Spleen (tissue), 11 donors: ENCODE data around the gene CLBA1. TPM values are rescaled to one million over a fixed set of nuclear protein-coding genes. Genes with fewer than 3 reads are reported as not detected.
A peak's percentile ranks its signal among the peaks of the same experiment; 100 is the strongest.
"Not testable (repeated sequence)": the region's sequence is repeated elsewhere in the genome, so short reads cannot be mapped to it uniquely, and the experiment has no call there.

Source experiments
- DNase-seq: peaks from one replicate; pipeline ENCODE4 v3.0.0-alpha.2; 2020
- H3K27ac ChIP-seq, 8 donors: fragments of 200-600 bp; sonication (generic) in 7 of 8; 1 replicate in 4 of 8; 2 replicates in 4 of 8; pipeline versions ENCODE4 v1.5.0 to v1.8.0; 2016 to 2021; ENCODE audit warnings: inconsistent platforms in 4 of 8, mild to moderate bottlenecking in 4 of 8, moderate library complexity in 1 of 8
- H3K27me3 ChIP-seq, 7 donors: fragments of 200-600 bp; sonication (generic) in 6 of 7; replicated peaks in 1 of 7; 1 replicate in 4 of 7; 2 replicates in 3 of 7; pipeline versions ENCODE4 v1.5.0 to v1.8.0; 2016 to 2021; ENCODE audit warnings: inconsistent platforms in 3 of 7, mild to moderate bottlenecking in 1 of 7
- H3K36me3 ChIP-seq, 6 donors: fragments of 200-600 bp; sonication (generic) in 5 of 6; 1 replicate in 4 of 6; 2 replicates in 2 of 6; pipeline versions ENCODE4 v1.5.0 to v1.8.0; 2016 to 2021; ENCODE audit warnings: inconsistent platforms in 2 of 6
- H3K4me1 ChIP-seq, 6 donors: fragments of 200-600 bp; sonication (generic) in 5 of 6; 1 replicate in 3 of 6; 2 replicates in 3 of 6; pipeline versions ENCODE4 v1.5.0 to v1.8.0; 2016 to 2021; ENCODE audit warnings: inconsistent platforms in 3 of 6
- H3K4me3 ChIP-seq, 8 donors: fragments of 200-600 bp; sonication (generic) in 7 of 8; 1 replicate in 4 of 8; 2 replicates in 4 of 8; pipeline versions ENCODE4 v1.5.0 to v1.8.0; 2016 to 2021; ENCODE audit warnings: inconsistent platforms in 4 of 8, mild to moderate bottlenecking in 4 of 8, moderate library complexity in 2 of 8
- H3K9me3 ChIP-seq, 8 donors: fragments of 200-600 bp; sonication (generic) in 7 of 8; 1 replicate in 4 of 8; 2 replicates in 4 of 8; pipeline versions ENCODE4 v1.5.0 to v1.8.0; 2016 to 2021; ENCODE audit warnings: inconsistent platforms in 4 of 8
- POLR2A ChIP-seq, 3 donors: fragments of 450-650 bp; IDR thresholded peaks; one replicate each; pipeline ENCODE4 v1.5.1; 2017; ENCODE audit warnings: antibody characterized with exemption in 3 of 3, mild to moderate bottlenecking in 1 of 3
- POLR2AphosphoS5 ChIP-seq, 3 donors: sonication (generic); formaldehyde crosslinking; IDR thresholded peaks; one replicate each; pipeline ENCODE4 v1.5.1; 2017; ENCODE audit warnings: antibody characterized with exemption in 3 of 3
- WGBS, 5 donors: extraction: QIAGEN DNeasy Blood & Tissue Kit in 3 of 5; methylation state at CpG; one replicate each; pipeline versions ENCODE4 v1.1.5 to v1.1.7; 2013 to 2018; 5-methylcytosine and 5-hydroxymethylcytosine counted together
- intact Hi-C: fragments of 100-400 bp; cut with DNase I; formaldehyde crosslinking; loops from one replicate; pipeline ENCODE4 v1.15.0; 2023; ENCODE audit warnings: low total_unique reads
- polyA plus RNA-seq, 3 donors: library from polyadenylated mRNA; stranded (reverse); fragments of 200-250 nt; gene quantifications; one replicate each; pipeline ENCODE4 v1.2.1, GENCODE V29; 2013
- total RNA-seq, 7 donors: library from RNA; depleted of rRNA in 3 of 7; stranded (reverse); fragments of >200 nt in 3 of 7; fragmentation: NEBNext Ultra II Directional in 4 of 7; extraction: Animal tissue kit (Norgen Biotek cat#: 25700) in 4 of 7; gene quantifications; one replicate each; pipeline versions ENCODE4 v1.1.0 to v1.2.1, GENCODE V29; 2016 to 2021
- TF ChIP-seq, protein P1 (sequence below), 11 experiments: fragments of 200-600 bp in 7 of 11; fragments of 450-650 bp in 4 of 11; sonication (generic) in 4 of 11; IDR thresholded peaks in 8 of 11; conservative IDR thresholded peaks in 3 of 11; 1 replicate in 7 of 11; 2 replicates in 4 of 11; pipeline versions ENCODE4 v1.4.0 to v1.8.0; 2016 to 2021; ENCODE audit warnings: antibody characterized with exemption in 11 of 11, inconsistent platforms in 4 of 11, mild to moderate bottlenecking in 1 of 11
- donor health status: healthy with polysubstance abuse.
- donor health status: DM: no; HTN: no; CAD: no; lungs with moderate emphysema.
- donor health status: DM: no; HTN: no; CAD: no.
- donor health status: Bipolar disorder and iron deficiency.
- donor health status: healthy.
- donor health status: DM: no; HTN: no; CAD: no.
- donor health status: DM: yes; HTN: yes; CAD: no.

CLBA1 gene
- total and polyA plus RNA-seq, 10 donors: 1.7 to 4.3 (median 3.7) TPM

DNA sequence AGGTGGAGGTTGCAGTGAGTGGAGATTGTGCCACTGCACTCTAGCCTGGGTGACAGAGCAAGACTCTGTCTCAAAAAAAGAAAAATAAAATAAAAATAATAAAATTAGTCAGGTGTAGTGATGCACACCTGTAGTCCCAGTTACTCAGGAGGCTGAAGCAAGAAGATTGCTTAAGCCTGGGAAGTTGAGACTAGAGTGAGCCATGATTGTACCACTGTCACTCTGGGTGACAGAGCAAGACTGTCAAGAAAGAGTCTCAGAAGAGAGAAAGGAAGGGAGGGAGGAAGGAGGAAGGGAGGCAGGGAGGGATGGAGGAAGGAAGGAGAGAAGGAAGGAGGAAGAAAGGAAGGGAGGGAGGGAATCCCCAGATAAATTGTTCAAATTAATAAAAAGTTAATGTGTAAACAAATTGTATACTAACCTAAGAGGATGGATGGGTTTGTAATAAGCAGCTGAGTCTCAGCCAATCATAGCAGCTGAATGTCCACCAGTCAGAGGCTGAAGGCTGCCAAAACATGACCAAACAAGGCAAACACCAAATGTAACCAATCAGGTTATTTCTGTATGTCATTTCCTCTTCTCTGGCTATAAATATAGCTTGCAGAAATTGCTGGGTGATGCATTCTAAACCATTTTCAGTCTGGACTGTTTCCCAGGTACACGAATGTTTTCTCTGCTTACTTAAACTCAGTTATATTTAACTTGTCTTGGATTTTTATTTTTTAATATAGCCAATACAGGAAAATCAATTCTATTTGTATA, 41.4 kb downstream of the CLBA1 start:
- Histone ChIP-seq H3K9me3 (no peaks in the 10 kb centered on the region), H3K4me1 (peaks cover 3 to 33% (median 18%) of the 10 kb centered on the region in 6 donors), H3K27me3 (no peaks in the 10 kb centered on the region), H3K27ac (no peak overlapping the region), H3K4me3 (no peak overlapping the region), H3K36me3 (peaks cover 0 to 5% (median 0%) of the 10 kb centered on the region in 6 donors)
- DNase-seq: no peak
- intact Hi-C loops: no loop called here
- TF ChIP-seq, protein P1, sequence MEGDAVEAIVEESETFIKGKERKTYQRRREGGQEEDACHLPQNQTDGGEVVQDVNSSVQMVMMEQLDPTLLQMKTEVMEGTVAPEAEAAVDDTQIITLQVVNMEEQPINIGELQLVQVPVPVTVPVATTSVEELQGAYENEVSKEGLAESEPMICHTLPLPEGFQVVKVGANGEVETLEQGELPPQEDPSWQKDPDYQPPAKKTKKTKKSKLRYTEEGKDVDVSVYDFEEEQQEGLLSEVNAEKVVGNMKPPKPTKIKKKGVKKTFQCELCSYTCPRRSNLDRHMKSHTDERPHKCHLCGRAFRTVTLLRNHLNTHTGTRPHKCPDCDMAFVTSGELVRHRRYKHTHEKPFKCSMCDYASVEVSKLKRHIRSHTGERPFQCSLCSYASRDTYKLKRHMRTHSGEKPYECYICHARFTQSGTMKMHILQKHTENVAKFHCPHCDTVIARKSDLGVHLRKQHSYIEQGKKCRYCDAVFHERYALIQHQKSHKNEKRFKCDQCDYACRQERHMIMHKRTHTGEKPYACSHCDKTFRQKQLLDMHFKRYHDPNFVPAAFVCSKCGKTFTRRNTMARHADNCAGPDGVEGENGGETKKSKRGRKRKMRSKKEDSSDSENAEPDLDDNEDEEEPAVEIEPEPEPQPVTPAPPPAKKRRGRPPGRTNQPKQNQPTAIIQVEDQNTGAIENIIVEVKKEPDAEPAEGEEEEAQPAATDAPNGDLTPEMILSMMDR (IDR thresholded peaks at IDR 0.05 in 8 of 11, conservative IDR thresholded peaks at IDR 0.05 in 3 of 11): no peak
- TF ChIP-seq POLR2A (IDR thresholded peaks at IDR 0.05): no peak
- 45 to 74% (median 63%) methylated on average over 1 of the region's 1 CpG for WGBS, 5 donors

DNA sequence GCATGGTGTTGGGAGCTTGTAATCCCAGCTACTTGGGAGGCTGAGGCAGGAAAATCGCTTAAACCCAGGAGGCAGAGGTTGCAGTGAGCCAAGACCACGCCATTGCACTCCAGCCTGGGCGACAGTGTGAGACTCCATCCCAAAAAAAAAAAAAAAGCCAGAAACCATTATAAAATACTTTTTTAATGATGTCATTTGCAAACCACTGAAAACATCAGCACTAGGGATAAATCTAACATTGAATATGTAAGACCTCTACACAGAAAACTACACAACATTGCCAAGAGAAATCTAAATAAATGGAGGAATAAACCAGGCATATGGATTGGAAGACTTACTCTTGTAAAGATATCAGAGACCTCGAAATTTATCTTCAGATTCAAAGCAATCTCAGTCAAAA, 42.1 kb downstream of the CLBA1 start:
- H3K27ac ChIP-seq, H3K9me3 ChIP-seq, H3K36me3 ChIP-seq, DNase-seq, H3K4me3 ChIP-seq, intact Hi-C loops, H3K27me3 ChIP-seq: not testable (repeated sequence)
- H3K4me1 ChIP-seq: peaks cover 0 to 28% (median 15%) of the 10 kb centered on the region in 6 donors
- 84 to 87% (median 84%) methylated on average over 3 to 4 of the region's 4 CpGs for WGBS, 5 donors

- H3K4me3 ChIP-seq: no peak overlapping the region
- H3K36me3 ChIP-seq: peaks cover 0 to 5% (median 0%) of the 10 kb centered on the region in 6 donors
- no peaks in the 10 kb centered on the region for H3K9me3 ChIP-seq
- no peak for DNase-seq
- H3K27me3 ChIP-seq: no peaks in the 10 kb centered on the region
- no peak overlapping the region for H3K27ac ChIP-seq
- intact Hi-C loops: no loop called here
- no peak for TF ChIP-seq POLR2AphosphoS5 (IDR thresholded peaks at IDR 0.05)
- H3K4me1 ChIP-seq: peaks cover 0 to 32% (median 20%) of the 10 kb centered on the region in 6 donors
- WGBS, 5 donors: 88 to 91% (median 90%) methylated on average over 12 of the region's 12 CpGs
These were observed 42.8 kb downstream of the CLBA1 start for GRCh38 chr14:105028251-105028927.

DNA sequence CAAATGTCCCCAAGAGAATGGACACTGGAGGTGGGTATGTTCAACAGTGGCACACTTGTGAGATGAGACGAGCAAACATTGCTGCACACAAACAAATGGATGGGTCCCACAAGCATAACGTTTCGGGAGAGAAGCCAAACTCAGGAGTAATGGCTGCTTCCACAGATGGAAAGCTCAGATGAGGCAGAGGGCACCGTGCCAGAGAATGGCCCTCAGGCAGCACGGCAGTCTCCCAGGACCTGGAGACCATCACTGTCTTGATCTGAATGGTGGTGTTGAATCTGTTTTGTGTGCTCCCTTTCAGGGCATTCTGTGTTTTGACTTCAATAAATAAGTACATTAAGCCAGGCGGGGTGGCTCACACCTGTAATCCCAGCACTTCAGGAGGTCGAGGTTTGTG, 43.8 kb downstream of the CLBA1 start:
- Histone ChIP-seq H3K27ac (no peak overlapping the region), H3K27me3 (no peaks in the 10 kb centered on the region), H3K9me3 (no peaks in the 10 kb centered on the region), H3K4me3 (no peak overlapping the region), H3K4me1 (peaks cover 0 to 25% (median 17%) of the 10 kb centered on the region in 6 donors), H3K36me3 (peaks cover 0 to 5% (median 0%) of the 10 kb centered on the region in 6 donors)
- 83 to 93% (median 92%) methylated on average over 7 of the region's 7 CpGs for WGBS, 5 donors
- intact Hi-C loops: no loop called here
- TF ChIP-seq POLR2AphosphoS5 (IDR thresholded peaks at IDR 0.05) (no peak), POLR2A (IDR thresholded peaks at IDR 0.05) (no peak)
- TF ChIP-seq, protein P1 (IDR thresholded peaks at IDR 0.05 in 8 of 11, conservative IDR thresholded peaks at IDR 0.05 in 3 of 11): no peak
- DNase-seq: no peak

- TF ChIP-seq POLR2AphosphoS5 (IDR thresholded peaks at IDR 0.05): no peak
- no peak for TF ChIP-seq POLR2A (IDR thresholded peaks at IDR 0.05)
- TF ChIP-seq, protein P1 (IDR thresholded peaks at IDR 0.05 in 8 of 11, conservative IDR thresholded peaks at IDR 0.05 in 3 of 11): no peak
- H3K27me3 ChIP-seq: no peaks in the 10 kb centered on the region
- intact Hi-C loops: no loop called here
- WGBS, 5 donors: 78 to 100% (median 92%) methylated on average over 2 of the region's 2 CpGs
- DNase-seq: peak; percentile 11
- H3K36me3 ChIP-seq: peaks cover 0 to 5% (median 0%) of the 10 kb centered on the region in 6 donors
- H3K9me3 ChIP-seq: no peaks in the 10 kb centered on the region
- H3K4me3 ChIP-seq: no peak overlapping the region
- no peak overlapping the region for H3K27ac ChIP-seq
- peaks cover 0 to 17% (median 12%) of the 10 kb centered on the region in 6 donors for H3K4me1 ChIP-seq
These were observed 44.6 kb downstream of the CLBA1 start for GRCh38 chr14:105030194-105030593.
